ENCODE data around the gene FMN1.

Gene FMN1

GRCh38 chr15:33086500-33087121 is 107.9 kb downstream of the FMN1 start:
- Histone ChIP-seq H3K9me3 (ENCODE audit: control insufficient read depth, insufficient read depth, low read length) (no peaks in the 10 kb centered on the region), H3K9me2 (replicated peaks; ENCODE audit: control insufficient read depth, low read length) (no peaks in the 10 kb centered on the region), H3K4me1 (ENCODE audit: control insufficient read depth, low read length) (no peaks in the 10 kb centered on the region), H3F3A (ENCODE audit: control insufficient read depth, insufficient read depth) (no peaks in the 10 kb centered on the region), H3K36me3 (ENCODE audit: control insufficient read depth, low read length) (no peaks in the 10 kb centered on the region), H3K4me2 (ENCODE audit: low read length) (no peak overlapping the region), H3K27me3 (ENCODE audit: control insufficient read depth, low read length) (peaks cover 6% of the 10 kb centered on the region; the same call in 1 of the 2 replicates), H3K27ac (ENCODE audit: low read depth, low read length) (no peak overlapping the region), H3K79me2 (ENCODE audit: control insufficient read depth, low read length) (no peaks in the 10 kb centered on the region), H3K4me3 (ENCODE audit: low read length) (no peak overlapping the region), H4K20me1 (ENCODE audit: control insufficient read depth, insufficient read depth, low read depth, low read length) (no peaks in the 10 kb centered on the region)
- TF ChIP-seq EZH2phosphoT487 (IDR thresholded peaks at IDR 0.05; ENCODE audit: borderline replicate concordance, low read length), result no peak
- TF ChIP-seq, protein P1, sequence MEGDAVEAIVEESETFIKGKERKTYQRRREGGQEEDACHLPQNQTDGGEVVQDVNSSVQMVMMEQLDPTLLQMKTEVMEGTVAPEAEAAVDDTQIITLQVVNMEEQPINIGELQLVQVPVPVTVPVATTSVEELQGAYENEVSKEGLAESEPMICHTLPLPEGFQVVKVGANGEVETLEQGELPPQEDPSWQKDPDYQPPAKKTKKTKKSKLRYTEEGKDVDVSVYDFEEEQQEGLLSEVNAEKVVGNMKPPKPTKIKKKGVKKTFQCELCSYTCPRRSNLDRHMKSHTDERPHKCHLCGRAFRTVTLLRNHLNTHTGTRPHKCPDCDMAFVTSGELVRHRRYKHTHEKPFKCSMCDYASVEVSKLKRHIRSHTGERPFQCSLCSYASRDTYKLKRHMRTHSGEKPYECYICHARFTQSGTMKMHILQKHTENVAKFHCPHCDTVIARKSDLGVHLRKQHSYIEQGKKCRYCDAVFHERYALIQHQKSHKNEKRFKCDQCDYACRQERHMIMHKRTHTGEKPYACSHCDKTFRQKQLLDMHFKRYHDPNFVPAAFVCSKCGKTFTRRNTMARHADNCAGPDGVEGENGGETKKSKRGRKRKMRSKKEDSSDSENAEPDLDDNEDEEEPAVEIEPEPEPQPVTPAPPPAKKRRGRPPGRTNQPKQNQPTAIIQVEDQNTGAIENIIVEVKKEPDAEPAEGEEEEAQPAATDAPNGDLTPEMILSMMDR (IDR thresholded peaks at IDR 0.05; ENCODE audit: low read depth, low read length, poor library complexity, severe bottlenecking), result peak; percentile 54

GRCh38 chr15:33084661-33085060 is 109.9 kb downstream of the FMN1 start:
- Histone ChIP-seq H3K4me2 (ENCODE audit: low read length) (no peak overlapping the region), H4K20me1 (ENCODE audit: control insufficient read depth, insufficient read depth, low read depth, low read length) (no peaks in the 10 kb centered on the region), H3K36me3 (ENCODE audit: control insufficient read depth, low read length) (no peaks in the 10 kb centered on the region), H3K4me3 (ENCODE audit: low read length) (no peak overlapping the region), H3K27ac (ENCODE audit: low read depth, low read length) (no peak overlapping the region), H3K9me3 (ENCODE audit: control insufficient read depth, insufficient read depth, low read length) (no peaks in the 10 kb centered on the region), H3K9me2 (replicated peaks; ENCODE audit: control insufficient read depth, low read length) (no peaks in the 10 kb centered on the region), H3F3A (ENCODE audit: control insufficient read depth, insufficient read depth) (no peaks in the 10 kb centered on the region), H3K79me2 (ENCODE audit: control insufficient read depth, low read length) (no peaks in the 10 kb centered on the region), H3K27me3 (ENCODE audit: control insufficient read depth, low read length) (peaks cover 3% of the 10 kb centered on the region; the same call in 1 of the 2 replicates), H3K4me1 (ENCODE audit: control insufficient read depth, low read length) (no peaks in the 10 kb centered on the region)
- TF ChIP-seq EZH2phosphoT487 (IDR thresholded peaks at IDR 0.05; ENCODE audit: borderline replicate concordance, low read length), result no peak
- TF ChIP-seq, protein P1 (IDR thresholded peaks at IDR 0.05; ENCODE audit: low read depth, low read length, poor library complexity, severe bottlenecking), result no peak

GRCh38 chr15:33083232-33084081 is 111.1 kb downstream of the FMN1 start:
- Histone ChIP-seq H3K27ac (ENCODE audit: low read depth, low read length) (no peak overlapping the region), H3K36me3 (ENCODE audit: control insufficient read depth, low read length) (no peaks in the 10 kb centered on the region), H3K4me3 (ENCODE audit: low read length) (no peak overlapping the region), H3F3A (ENCODE audit: control insufficient read depth, insufficient read depth) (no peaks in the 10 kb centered on the region), H3K79me2 (ENCODE audit: control insufficient read depth, low read length) (no peaks in the 10 kb centered on the region), H3K9me2 (replicated peaks; ENCODE audit: control insufficient read depth, low read length) (no peaks in the 10 kb centered on the region), H3K4me2 (ENCODE audit: low read length) (no peak overlapping the region), H3K27me3 (ENCODE audit: control insufficient read depth, low read length) (no peaks in the 10 kb centered on the region), H3K4me1 (ENCODE audit: control insufficient read depth, low read length) (no peaks in the 10 kb centered on the region), H4K20me1 (ENCODE audit: control insufficient read depth, insufficient read depth, low read depth, low read length) (no peaks in the 10 kb centered on the region), H3K9me3 (ENCODE audit: control insufficient read depth, insufficient read depth, low read length) (no peaks in the 10 kb centered on the region)
- TF ChIP-seq, protein P1 (IDR thresholded peaks at IDR 0.05; ENCODE audit: low read depth, low read length, poor library complexity, severe bottlenecking), result no peak
- TF ChIP-seq EZH2phosphoT487 (IDR thresholded peaks at IDR 0.05; ENCODE audit: borderline replicate concordance, low read length), result no peak

Measured in DOHH2 (cell line).